Measurements from ENCODE around the gene CERKL. TPM values are rescaled to one million over a fixed set of nuclear protein-coding genes. Genes with fewer than 3 reads are reported as not detected.

The CERKL gene, protein sequence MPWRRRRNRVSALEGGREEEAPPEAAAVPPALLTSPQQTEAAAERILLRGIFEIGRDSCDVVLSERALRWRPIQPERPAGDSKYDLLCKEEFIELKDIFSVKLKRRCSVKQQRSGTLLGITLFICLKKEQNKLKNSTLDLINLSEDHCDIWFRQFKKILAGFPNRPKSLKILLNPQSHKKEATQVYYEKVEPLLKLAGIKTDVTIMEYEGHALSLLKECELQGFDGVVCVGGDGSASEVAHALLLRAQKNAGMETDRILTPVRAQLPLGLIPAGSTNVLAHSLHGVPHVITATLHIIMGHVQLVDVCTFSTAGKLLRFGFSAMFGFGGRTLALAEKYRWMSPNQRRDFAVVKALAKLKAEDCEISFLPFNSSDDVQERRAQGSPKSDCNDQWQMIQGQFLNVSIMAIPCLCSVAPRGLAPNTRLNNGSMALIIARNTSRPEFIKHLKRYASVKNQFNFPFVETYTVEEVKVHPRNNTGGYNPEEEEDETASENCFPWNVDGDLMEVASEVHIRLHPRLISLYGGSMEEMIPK
- total RNA-seq (2022; extraction: Qiagen RNA extraction), result 0.30 to 0.46 TPM (median 0.33 TPM) in 5 replicates

GRCh38 chr2:181656450-181657291 lies at the start of gene CERKL:
Gene CERKL, minus strand, starts transcription at chr2:181657105. Its CDS starts 99 bp downstream, at chr2:181657006.

GRCh38 chr2:181680055-181680936 lies 23.4 kb upstream of the CERKL start, which contains the start of gene NEUROD1:
Gene NEUROD1, minus strand, starts transcription at chr2:181680517. Its CDS starts 1,657 bp downstream, at chr2:181678860.

Other genes with a start within 250 kb of the CERKL start
- gene ITGA4, start 199.7 kb downstream of the CERKL start, total RNA-seq (2022; extraction: Qiagen RNA extraction), result 1.4 to 2.3 TPM (median 2.0 TPM) in 5 replicates
- gene NEUROD1, start 23.4 kb upstream of the CERKL start, total RNA-seq (2022; extraction: Qiagen RNA extraction), result not detected in 5 replicates
- 35.9 to 51.2 TPM (median 38.1 TPM) in 5 replicates for gene ITPRID2, start 234.6 kb upstream of the CERKL start, total RNA-seq (2022; extraction: Qiagen RNA extraction)

Data from A549 treated with AZD2906 at 1 μM for 4 hours (cell line).